HepG2 (cell line): ENCODE results near the gene RAB34. TPM values are rescaled to one million over a fixed set of nuclear protein-coding genes. Genes with fewer than 3 reads are reported as not detected.

Source experiments
- ATAC-seq: fragments of 200-7000 bp; cut with Tn5 transposase; 3 replicates; pipeline ENCODE4 v1.9.1; 2020; ENCODE audit warnings: mild to moderate bottlenecking, moderate library complexity
- BruUV-seq: library from RNA; stranded (reverse); fragments of 400-500 nt; replicated peaks from 2 replicates; lab custom pipeline; 2021; lab: Mats Ljungman, UMichigan
- CTCF ChIA-PET: fragments of 300-600 bp; formaldehyde crosslinking; extraction: SDS; loops from one replicate; lab custom pipeline; 2021; ENCODE audit warnings: low total read pairs, inconsistent platforms, low intra/inter-chr PET ratio; lab: Yijun Ruan, JAX
- POLR2A ChIA-PET: fragments of 350-600 bp; sonication (Branson Sonifier 250); formaldehyde crosslinking; loops from one replicate; lab custom pipeline; 2020; ENCODE audit warnings: antibody characterized with exemption, inconsistent platforms; lab: Yijun Ruan, JAX
- DNase-seq: peaks from one replicate; pipeline ENCODE4 v3.0.0-alpha.2; 2015; ENCODE audit warnings: low spot score
- FAIRE-seq: peaks from 3 replicates; lab custom pipeline; 2011; peaks lifted over from hg19 to GRCh38; lab: Jason Lieb, UNC
- H2AFZ ChIP-seq: one replicate; pipeline ENCODE4 v1.6.1; 2011; ENCODE audit warnings: low read length, inconsistent platforms
- H3K27ac ChIP-seq: fragments of 300-600 bp; 3 replicates; pipeline ENCODE4 v1.8.0; 2011; ENCODE audit warnings: mixed run types, mild to moderate bottlenecking, mixed read lengths, low read length, inconsistent platforms; ENCODE audit not compliant: insufficient read depth; ENCODE audit errors: extremely low read length
- H3K27me3 ChIP-seq, 2 experiments: fragments of 200-600 bp in 1 of 2; 2 replicates in 1 of 2; 3 replicates in 1 of 2; pipeline versions ENCODE4 v1.6.0 to v1.8.0; 2011; ENCODE audit warnings: low read length in 2 of 2, mild to moderate bottlenecking in 2 of 2, moderate library complexity in 2 of 2, inconsistent platforms in 1 of 2; ENCODE audit not compliant: insufficient read depth in 2 of 2, control insufficient read depth in 1 of 2
- H3K36me3 ChIP-seq, 2 experiments: fragments of 200-600 bp in 1 of 2; replicated peaks in 1 of 2; 2 replicates in 1 of 2; 3 replicates in 1 of 2; pipeline versions ENCODE4 v1.5.1 to v1.8.0; 2011; ENCODE audit warnings: low read length in 2 of 2, inconsistent platforms in 1 of 2; ENCODE audit not compliant: insufficient read depth in 2 of 2, control insufficient read depth in 1 of 2
- H3K4me1 ChIP-seq: 2 replicates; pipeline ENCODE4 v1.5.1; 2012; ENCODE audit warnings: low read length, inconsistent platforms; ENCODE audit not compliant: insufficient read depth
- H3K4me2 ChIP-seq: 2 replicates; pipeline ENCODE4 v1.6.0; 2011; ENCODE audit warnings: low read depth, low read length, inconsistent platforms
- H3K4me3 ChIP-seq, 3 experiments: fragments of 200-600 bp in 1 of 3; sonication (generic), shearing (Covaris generic) in 1 of 3; replicated peaks in 1 of 3; 2 replicates each; pipeline ENCODE4 v1.5.1; 2011 to 2016; ENCODE audit warnings: low read length in 3 of 3, inconsistent platforms in 2 of 3, low read depth in 2 of 3, mild to moderate bottlenecking in 2 of 3, control low read depth in 1 of 3, mixed read lengths in 1 of 3; ENCODE audit not compliant: insufficient read depth in 1 of 3
- H3K79me2 ChIP-seq: one replicate; pipeline ENCODE4 v1.6.1; 2011; ENCODE audit warnings: low read length, inconsistent platforms; ENCODE audit not compliant: insufficient read depth
- H3K9ac ChIP-seq: 2 replicates; pipeline ENCODE4 v1.6.0; 2011; ENCODE audit warnings: mild to moderate bottlenecking, low read depth, low read length, inconsistent platforms; ENCODE audit not compliant: insufficient read depth
- H3K9me3 ChIP-seq: 2 replicates; pipeline ENCODE4 v1.5.1; 2012; ENCODE audit warnings: mild to moderate bottlenecking, low read length
- H4K20me1 ChIP-seq: 2 replicates; pipeline ENCODE4 v1.6.0; 2011; ENCODE audit warnings: inconsistent platforms, mild to moderate bottlenecking, low read length, moderate library complexity; ENCODE audit not compliant: insufficient read depth
- FOSL2 ChIP-seq: sonication (generic); formaldehyde crosslinking; IDR thresholded peaks from 2 replicates; pipeline ENCODE4 v1.4.0; 2020; ENCODE audit warnings: missing genetic modification reagents
- GFI1 ChIP-seq: sonication (generic); formaldehyde crosslinking; IDR thresholded peaks from 2 replicates; pipeline ENCODE4 v1.5.0; 2020; ENCODE audit warnings: missing genetic modification reagents, mild to moderate bottlenecking, borderline replicate concordance
- KDM5B ChIP-seq: sonication (generic); formaldehyde crosslinking; IDR thresholded peaks from 2 replicates; pipeline ENCODE4 v1.4.0; 2020; ENCODE audit warnings: missing genetic modification reagents, mild to moderate bottlenecking, borderline replicate concordance
- NFKB2 ChIP-seq: sonication (generic); formaldehyde crosslinking; IDR thresholded peaks from 2 replicates; pipeline ENCODE4 v1.4.0; 2020; ENCODE audit warnings: missing genetic modification reagents, borderline replicate concordance
- SALL1 ChIP-seq: sonication (generic); formaldehyde crosslinking; IDR thresholded peaks from 2 replicates; pipeline ENCODE4 v1.8.0; 2022; ENCODE audit warnings: mild to moderate bottlenecking, missing genetic modification reagents
- SPEN ChIP-seq: sonication (generic); formaldehyde crosslinking; IDR thresholded peaks from 2 replicates; pipeline ENCODE4 v1.5.1; 2020; ENCODE audit warnings: low read depth, mild to moderate bottlenecking, missing genetic modification reagents
- ZBTB7B ChIP-seq: sonication (generic); formaldehyde crosslinking; IDR thresholded peaks from 2 replicates; pipeline ENCODE4 v1.4.0; 2020; ENCODE audit warnings: missing genetic modification reagents
- ZMYM2 ChIP-seq: sonication (generic); formaldehyde crosslinking; IDR thresholded peaks from 2 replicates; pipeline ENCODE4 v1.8.0; 2022; ENCODE audit warnings: mild to moderate bottlenecking, missing genetic modification reagents
- ZNF788 ChIP-seq: sonication (generic); formaldehyde crosslinking; IDR thresholded peaks from 2 replicates; pipeline ENCODE4 v1.5.0; 2020; ENCODE audit warnings: mild to moderate bottlenecking, missing genetic modification reagents, borderline replicate concordance
- ZSCAN21 ChIP-seq: sonication (generic); formaldehyde crosslinking; IDR thresholded peaks from 2 replicates; pipeline ENCODE4 v1.8.0; 2022; ENCODE audit warnings: mild to moderate bottlenecking, missing genetic modification reagents, moderate library complexity, borderline replicate concordance
- WGBS: methylation state at CpG from one replicate; pipeline ENCODE4 v1.1.6; 2017; ENCODE audit warnings: low lambda C conversion rate; 5-methylcytosine and 5-hydroxymethylcytosine counted together
- in situ Hi-C: cut with HindIII; loops from 2 replicates; pipeline ENCODE4 v1.10.0; 2017; ENCODE audit warnings: low pct_unique_long_range_greater_than_20kb; ENCODE audit not compliant: extremely low pct_ligation_motif_present
- intact Hi-C: fragments of 100-400 bp; cut with micrococcal nuclease; formaldehyde crosslinking; loops from one replicate; pipeline ENCODE4 v1.10.0; 2022; ENCODE audit not compliant: unreplicated experiment
- polyA plus RNA-seq, 8 experiments: library from polyadenylated mRNA; depleted of rRNA in 3 of 8; stranded (reverse) in 7 of 8; unstranded in 1 of 8; fragments of >200 nt; fragmentation: Illumina TruSeq in 4 of 8; extraction: Trizol in 4 of 8; gene quantifications; 2 replicates each; pipeline versions ENCODE4 v1.2.1 to v1.2.3, GENCODE V29; 2011 to 2016; ENCODE audit warnings: low read depth in 4 of 8, missing spikeins in 1 of 8, mixed read lengths in 1 of 8; ENCODE audit not compliant: insufficient read depth in 1 of 8
- total RNA-seq, 5 experiments: library from RNA; depleted of rRNA; stranded (reverse); fragments of >200 nt; fragmentation: Illumina TruSeq; extraction: Trizol; gene quantifications; 2 replicates each; pipeline ENCODE4 v1.2.3, GENCODE V29; 2016; ENCODE audit warnings: low read depth in 1 of 5
- TF ChIP-seq, protein P1 (sequence below): sonication (generic); formaldehyde crosslinking; IDR thresholded peaks from 2 replicates; pipeline ENCODE4 v1.4.0; 2020; ENCODE audit warnings: missing genetic modification reagents
- TF ChIP-seq, protein P2 (sequence below): sonication (generic); formaldehyde crosslinking; IDR thresholded peaks from 2 replicates; pipeline ENCODE4 v1.5.0; 2020; ENCODE audit warnings: mild to moderate bottlenecking, missing genetic modification reagents
- TF ChIP-seq, protein P3 (sequence below), 2 experiments: fragments of 450-650 bp in 1 of 2; sonication (generic) in 1 of 2; formaldehyde crosslinking; IDR thresholded peaks; 2 replicates each; pipeline versions ENCODE4 v1.5.0 to v1.8.0; 2020 to 2022; ENCODE audit warnings: mild to moderate bottlenecking in 1 of 2, missing genetic modification reagents in 1 of 2
- TF ChIP-seq, protein P4 (sequence below): IDR thresholded peaks from 2 replicates; pipeline ENCODE4 v1.6.1; 2012; ENCODE audit warnings: low read depth, low read length, improper control_type of control experiment

The RAB34 gene
- total and polyA plus RNA-seq, 2 of the 13 experiments (the other 11 are each of a cell fraction or from before 2014, with no cell fraction given), result 0.49 TPM; not detected in 1

DNA sequence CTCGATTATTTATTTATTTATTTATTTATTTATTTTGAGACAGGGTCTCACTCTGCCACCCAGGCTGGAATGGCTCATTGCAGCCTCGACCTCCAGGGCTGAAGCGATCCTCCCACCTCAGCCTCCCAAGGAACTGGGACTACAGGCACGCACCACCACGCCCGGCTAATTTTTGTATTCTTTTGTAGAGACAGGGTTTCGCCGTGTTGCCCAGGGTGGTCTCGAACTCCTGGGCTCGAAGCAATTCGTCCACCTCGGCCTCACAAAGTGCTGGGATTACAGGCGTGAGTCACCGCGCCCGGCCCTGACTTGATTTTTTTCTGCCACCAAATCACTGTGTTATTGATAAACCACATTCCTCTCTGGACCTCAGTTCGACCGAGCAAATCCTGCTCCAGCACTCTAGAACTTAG, 1.4 kb upstream of the RAB34 start:
- Histone ChIP-seq H3K79me2 (peaks cover 36% of the 10 kb centered on the region), H3K9ac (peak overlapping the region; percentile 98), H3K4me3 (peak overlapping the region; percentile 50 to 97 (median 96); a peak in 5 of 6 replicates), H4K20me1 (peaks cover 33% of the 10 kb centered on the region), H3K27me3 (peaks cover 2 to 3% of the 10 kb centered on the region in 2 experiments; a peak in 3 of 5 replicates), H3K27ac (peak overlapping the region; percentile 89), H3K9me3 (no peaks in the 10 kb centered on the region), H3K4me2 (peak overlapping the region; percentile 73), H2AFZ (peak overlapping the region; percentile 50), H3K4me1 (peaks cover 51% of the 10 kb centered on the region), H3K36me3 (peaks cover 8 to 30% of the 10 kb centered on the region in 2 experiments; a peak in 4 of 5 replicates)
- POLR2A ChIA-PET, result interaction anchor here (0.6 to 4.2 kb wide), 31 partner anchors 10 to 459 kb away, joined by 3 to 220 read pairs (median 6); partner anchors contain the start of genes BLTP2, DHRS13, FAM222B and NEK8
- in situ Hi-C loops, result loop anchor here (5.0 kb wide), 1 partner anchor 72 kb away; the partner anchor contains the start of gene BLTP2
- no TSS peak for BruUV-seq
- CTCF ChIA-PET, result no interaction called here
- DNase-seq (no peak), ATAC-seq (no peak), FAIRE-seq (no peak)
- WGBS, result 37% methylated on average over 18 of the region's 18 CpGs
- intact Hi-C loops, result no loop called here
- TF ChIP-seq ZMYM2 (CRISPR knock-in tag), result 0 out of 2 replicates have a peak, but pooled peaks have one; percentile 8
- TF ChIP-seq ZBTB7B (CRISPR knock-in tag), result peak; percentile 47; the same call in 1 of the 2 replicates
- TF ChIP-seq SPEN (CRISPR knock-in tag), result no peak
- 0 out of 2 replicates have a peak, but pooled peaks have one; percentile 48 for TF ChIP-seq SALL1 (CRISPR knock-in tag)
- TF ChIP-seq, protein P1, sequence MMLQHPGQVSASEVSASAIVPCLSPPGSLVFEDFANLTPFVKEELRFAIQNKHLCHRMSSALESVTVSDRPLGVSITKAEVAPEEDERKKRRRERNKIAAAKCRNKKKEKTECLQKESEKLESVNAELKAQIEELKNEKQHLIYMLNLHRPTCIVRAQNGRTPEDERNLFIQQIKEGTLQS (CRISPR knock-in tag), result 0 out of 2 replicates have a peak, but pooled peaks have one; percentile 35
- TF ChIP-seq ZNF788 (CRISPR knock-in tag), result 0 out of 2 replicates have a peak, but pooled peaks have one; percentile 15
- TF ChIP-seq GFI1, result peak; percentile 45; the same call in 1 of the 2 replicates
- TF ChIP-seq, protein P2, sequence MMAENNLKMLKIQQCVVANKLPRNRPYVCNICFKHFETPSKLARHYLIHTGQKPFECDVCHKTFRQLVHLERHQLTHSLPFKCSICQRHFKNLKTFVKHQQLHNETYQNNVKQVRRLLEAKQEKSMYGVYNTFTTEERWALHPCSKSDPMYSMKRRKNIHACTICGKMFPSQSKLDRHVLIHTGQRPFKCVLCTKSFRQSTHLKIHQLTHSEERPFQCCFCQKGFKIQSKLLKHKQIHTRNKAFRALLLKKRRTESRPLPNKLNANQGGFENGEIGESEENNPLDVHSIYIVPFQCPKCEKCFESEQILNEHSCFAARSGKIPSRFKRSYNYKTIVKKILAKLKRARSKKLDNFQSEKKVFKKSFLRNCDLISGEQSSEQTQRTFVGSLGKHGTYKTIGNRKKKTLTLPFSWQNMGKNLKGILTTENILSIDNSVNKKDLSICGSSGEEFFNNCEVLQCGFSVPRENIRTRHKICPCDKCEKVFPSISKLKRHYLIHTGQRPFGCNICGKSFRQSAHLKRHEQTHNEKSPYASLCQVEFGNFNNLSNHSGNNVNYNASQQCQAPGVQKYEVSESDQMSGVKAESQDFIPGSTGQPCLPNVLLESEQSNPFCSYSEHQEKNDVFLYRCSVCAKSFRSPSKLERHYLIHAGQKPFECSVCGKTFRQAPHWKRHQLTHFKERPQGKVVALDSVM (CRISPR knock-in tag), result peak; percentile 81
- TF ChIP-seq, protein P3, sequence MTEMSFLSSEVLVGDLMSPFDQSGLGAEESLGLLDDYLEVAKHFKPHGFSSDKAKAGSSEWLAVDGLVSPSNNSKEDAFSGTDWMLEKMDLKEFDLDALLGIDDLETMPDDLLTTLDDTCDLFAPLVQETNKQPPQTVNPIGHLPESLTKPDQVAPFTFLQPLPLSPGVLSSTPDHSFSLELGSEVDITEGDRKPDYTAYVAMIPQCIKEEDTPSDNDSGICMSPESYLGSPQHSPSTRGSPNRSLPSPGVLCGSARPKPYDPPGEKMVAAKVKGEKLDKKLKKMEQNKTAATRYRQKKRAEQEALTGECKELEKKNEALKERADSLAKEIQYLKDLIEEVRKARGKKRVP (CRISPR knock-in tag; IDR thresholded peaks at IDR 0.05), result peak in 1 of 2 experiments; percentile 32; a peak in 1 of 4 replicates
- peak; percentile 85 for TF ChIP-seq FOSL2 (CRISPR knock-in tag)
- TF ChIP-seq KDM5B (CRISPR knock-in tag), result no peak
- 0 out of 2 replicates have a peak, but pooled peaks have one; percentile 40 for TF ChIP-seq NFKB2
- TF ChIP-seq, protein P4, sequence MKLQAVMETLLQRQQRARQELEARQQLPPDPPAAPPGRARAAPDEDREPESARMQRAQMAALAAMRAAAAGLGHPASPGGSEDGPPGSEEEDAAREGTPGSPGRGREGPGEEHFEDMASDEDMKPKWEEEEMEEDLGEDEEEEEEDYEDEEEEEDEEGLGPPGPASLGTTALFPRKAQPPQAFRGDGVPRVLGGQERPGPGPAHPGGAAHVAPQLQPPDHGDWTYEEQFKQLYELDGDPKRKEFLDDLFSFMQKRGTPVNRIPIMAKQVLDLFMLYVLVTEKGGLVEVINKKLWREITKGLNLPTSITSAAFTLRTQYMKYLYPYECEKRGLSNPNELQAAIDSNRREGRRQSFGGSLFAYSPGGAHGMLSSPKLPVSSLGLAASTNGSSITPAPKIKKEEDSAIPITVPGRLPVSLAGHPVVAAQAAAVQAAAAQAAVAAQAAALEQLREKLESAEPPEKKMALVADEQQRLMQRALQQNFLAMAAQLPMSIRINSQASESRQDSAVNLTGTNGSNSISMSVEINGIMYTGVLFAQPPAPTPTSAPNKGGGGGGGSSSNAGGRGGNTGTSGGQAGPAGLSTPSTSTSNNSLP, result peak; percentile 46; the same call in 1 of the 2 replicates
- 0 out of 2 replicates have a peak, but pooled peaks have one; percentile 39 for TF ChIP-seq ZSCAN21 (CRISPR knock-in tag)
